Endothelial cell of umbilical vein (primary cell): ENCODE measurements around the gene CPNE6. TPM values are rescaled to one million over a fixed set of nuclear protein-coding genes. Genes with fewer than 3 reads are reported as not detected.
"Not testable (repeated sequence)": the region's sequence is repeated elsewhere in the genome, so short reads cannot be mapped to it uniquely, and the experiment has no call there.

ENCODE experiments used
- BruUV-seq: library from RNA; stranded (reverse); fragments of 400-500 nt; replicated peaks from 2 replicates; lab custom pipeline; 2021; lab: Mats Ljungman, UMichigan
- CTCF ChIA-PET: fragments of 300-600, 350-600 bp; sonication (Branson Sonifier 250); formaldehyde crosslinking; loops from one replicate; lab custom pipeline; 2021; ENCODE audit warnings: antibody characterized with exemption, inconsistent platforms; lab: Charles Lee
- POLR2A ChIA-PET: fragments of 300-600, 350-600 bp; sonication (Branson Sonifier 250); formaldehyde crosslinking; loops from one replicate; lab custom pipeline; 2021; ENCODE audit warnings: antibody characterized with exemption, inconsistent platforms; lab: Charles Lee
- DNase-seq: peaks from one replicate; pipeline ENCODE4 v3.0.0-alpha.2; 2011; ENCODE audit warnings: low read depth, low spot score
- FAIRE-seq: peaks from 2 replicates; lab custom pipeline; 2011; peaks lifted over from hg19 to GRCh38; lab: Jason Lieb, UNC
- H2AFZ ChIP-seq: 2 replicates; pipeline ENCODE4 v1.6.0; 2012; ENCODE audit warnings: low read depth, low read length, control low read depth, inconsistent platforms
- H3K27ac ChIP-seq: 2 replicates; pipeline ENCODE4 v1.5.1; 2011; ENCODE audit warnings: low read depth, mild to moderate bottlenecking, control low read depth, low read length, moderate library complexity; ENCODE audit not compliant: insufficient read depth
- H3K27me3 ChIP-seq, 2 experiments: 2 replicates each; pipeline versions ENCODE4 v1.6.0 to v1.6.1; 2011; ENCODE audit warnings: low read length in 2 of 2, mixed read lengths in 1 of 2; ENCODE audit not compliant: control insufficient read depth in 2 of 2, insufficient read depth in 2 of 2
- H3K36me3 ChIP-seq, 2 experiments: 2 replicates in 1 of 2; 3 replicates in 1 of 2; pipeline ENCODE4 v1.5.1; 2011; ENCODE audit warnings: low read length in 2 of 2, mild to moderate bottlenecking in 1 of 2, moderate library complexity in 1 of 2; ENCODE audit not compliant: control insufficient read depth in 2 of 2, insufficient read depth in 2 of 2; ENCODE audit errors: extremely low read depth in 1 of 2
- H3K4me1 ChIP-seq: 3 replicates; pipeline ENCODE4 v1.5.1; 2011; ENCODE audit warnings: mild to moderate bottlenecking, low read length; ENCODE audit not compliant: control insufficient read depth, insufficient read depth; ENCODE audit errors: extremely low read depth
- H3K4me2 ChIP-seq: 2 replicates; pipeline ENCODE4 v1.6.1; 2011; ENCODE audit warnings: low read length, control low read depth, mixed read lengths; ENCODE audit not compliant: insufficient read depth
- H3K4me3 ChIP-seq, 3 experiments: fragments of 200-600 bp in 1 of 3; sonication (generic), shearing (Covaris generic) in 1 of 3; replicated peaks in 1 of 3; 2 replicates each; pipeline ENCODE4 v1.5.1; 2011 to 2016; ENCODE audit warnings: control low read depth in 3 of 3, low read length in 3 of 3, mild to moderate bottlenecking in 2 of 3, inconsistent platforms in 1 of 3, low read depth in 1 of 3, moderate library complexity in 1 of 3; ENCODE audit not compliant: insufficient read depth in 1 of 3
- H3K79me2 ChIP-seq: 2 replicates; pipeline ENCODE4 v1.6.0; 2012; ENCODE audit warnings: low read length, inconsistent platforms; ENCODE audit not compliant: control insufficient read depth, insufficient read depth
- H3K9ac ChIP-seq: replicated peaks from 2 replicates; pipeline ENCODE3; 2011; ENCODE audit warnings: low read length, control low read depth; ENCODE audit not compliant: insufficient read depth; ENCODE audit errors: extremely low read depth
- H3K9me1 ChIP-seq: replicated peaks from 3 replicates; pipeline ENCODE4 v1.6.0; 2011; ENCODE audit warnings: mild to moderate bottlenecking, low read length; ENCODE audit not compliant: control insufficient read depth, insufficient read depth; ENCODE audit errors: extremely low read depth
- H3K9me3 ChIP-seq: replicated peaks from 2 replicates; pipeline ENCODE4 v1.5.1; 2012; ENCODE audit warnings: low read length, inconsistent platforms; ENCODE audit not compliant: control insufficient read depth, insufficient read depth
- H4K20me1 ChIP-seq: replicated peaks from 2 replicates; pipeline ENCODE3; 2011; ENCODE audit warnings: mild to moderate bottlenecking, low read length; ENCODE audit not compliant: control insufficient read depth, insufficient read depth; ENCODE audit errors: extremely low read depth
- FOS ChIP-seq: IDR thresholded peaks from 2 replicates; pipeline ENCODE4 v1.6.1; 2011; ENCODE audit warnings: mild to moderate bottlenecking, low read length, moderate library complexity, borderline replicate concordance; ENCODE audit not compliant: insufficient read depth
- POLR2A ChIP-seq: IDR thresholded peaks from 2 replicates; pipeline ENCODE4 v1.6.1; 2012; ENCODE audit warnings: low read depth, mild to moderate bottlenecking, control low read depth, low read length
- POLR2AphosphoS5 ChIP-seq: IDR thresholded peaks from 2 replicates; pipeline ENCODE4 v1.6.1; 2012; ENCODE audit warnings: low read depth, mild to moderate bottlenecking, control low read depth, low read length, moderate library complexity; ENCODE audit not compliant: insufficient read depth
- dilution Hi-C: fragments of 300-500 bp; cut with MboI; formaldehyde crosslinking; loops from one replicate; pipeline ENCODE4 v1.15.0; 2019; ENCODE audit warnings: low sequenced_read_pairs; ENCODE audit not compliant: extremely low pct_ligation_motif_present
- intact Hi-C: fragments of 100-400 bp; cut with micrococcal nuclease; formaldehyde crosslinking; loops from one replicate; pipeline ENCODE4 v1.10.0; 2022
- polyA plus RNA-seq, 4 experiments: library from polyadenylated mRNA; depleted of rRNA in 3 of 4; stranded (reverse) in 3 of 4; unstranded in 1 of 4; fragments of >200 nt; gene quantifications; 2 replicates each; pipeline versions ENCODE4 v1.2.1 to v1.2.3, GENCODE V29; 2011 to 2012; ENCODE audit warnings: missing spikeins in 1 of 4
- total RNA-seq: library from RNA; stranded (reverse); gene quantifications from 2 replicates; pipeline ENCODE4 v1.2.3, GENCODE V29; 2021
- TF ChIP-seq, protein P1 (sequence below), 2 donors: IDR thresholded peaks; 1 replicate in 1 of 2; 2 replicates in 1 of 2; pipeline ENCODE4 v1.5.1; 2011; ENCODE audit warnings: low read length in 2 of 2, mild to moderate bottlenecking in 2 of 2, moderate library complexity in 2 of 2, control low read depth in 1 of 2, inconsistent platforms in 1 of 2, low read depth in 1 of 2; ENCODE audit not compliant: insufficient read depth in 1 of 2; ENCODE audit errors: extremely low read depth in 1 of 2
- TF ChIP-seq, protein P2 (sequence below): IDR thresholded peaks from 2 replicates; pipeline ENCODE4 v1.6.1; 2011; ENCODE audit not compliant: insufficient read depth, insufficient read length

The CPNE6 gene
- total and polyA plus RNA-seq, 2 donors (not counting 3 experiments of a cell fraction or from before 2014, with no cell fraction given) = not detected

DNA sequence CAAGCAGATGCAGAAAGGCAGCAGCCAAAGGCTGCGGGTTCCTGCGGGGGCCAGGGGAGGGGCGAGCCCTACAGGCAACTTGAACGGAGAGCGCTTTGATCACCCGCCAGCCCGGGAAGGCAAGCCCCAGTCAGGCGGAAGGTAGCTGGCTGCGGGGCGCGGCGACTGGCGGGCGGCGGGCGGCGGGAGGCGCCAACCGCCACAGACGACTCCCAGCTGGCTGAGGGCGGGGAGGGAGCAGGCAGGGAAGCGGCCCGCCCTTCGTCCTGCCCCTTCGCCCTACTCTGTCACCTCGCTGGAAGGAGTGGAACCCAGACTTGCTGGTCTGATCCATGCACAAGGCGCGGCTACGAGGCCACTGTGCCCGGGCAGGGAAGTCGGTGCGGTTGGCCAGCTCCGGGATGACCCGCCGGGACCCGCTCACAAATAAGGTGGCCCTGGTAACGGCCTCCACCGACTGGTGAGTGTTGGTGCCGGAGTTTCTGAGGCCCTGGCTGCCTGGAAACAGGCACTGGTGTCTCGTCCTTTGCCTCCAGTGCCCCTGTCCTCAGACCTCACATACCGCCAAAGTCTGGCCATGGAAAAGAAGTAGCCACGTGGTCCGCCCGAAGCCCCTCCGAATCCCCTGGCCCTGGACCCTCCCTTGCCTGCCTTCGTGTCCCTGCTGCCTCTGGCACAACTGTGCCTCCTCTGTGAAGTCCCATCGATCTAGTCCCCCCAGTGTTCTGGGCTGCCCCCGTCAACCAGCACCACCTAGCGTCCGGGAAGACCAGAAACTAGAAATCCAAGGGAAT, 35.0 kb upstream of the CPNE6 start:
- Histone ChIP-seq H3K4me1 (no peaks in the 10 kb centered on the region), H3K36me3 (no peaks in the 10 kb centered on the region), H3K9me3 (peaks cover 2% of the 10 kb centered on the region), H3K79me2 (no peaks in the 10 kb centered on the region), H3K4me2 (peak overlapping the region; percentile 58), H3K27me3 (no peaks in the 10 kb centered on the region), H4K20me1 (no peaks in the 10 kb centered on the region), H3K27ac (peak overlapping the region; percentile 15), H3K9ac (peak overlapping the region; percentile 2), H2AFZ (peak overlapping the region; percentile 82), H3K9me1 (no peaks in the 10 kb centered on the region), H3K4me3 (peak overlapping the region; percentile 12 to 42 (median 33))
- dilution Hi-C loops (no loop called here), intact Hi-C loops (loop anchor here (1.0 to 5.0 kb wide), 3 partner anchors 22 to 64 kb away; partner anchors contain the start of gene DHRS4L2)
- FAIRE-seq = peak; percentile 96
- peak; percentile 77 for DNase-seq
- TF ChIP-seq POLR2A (peak; percentile 54), FOS (no peak), POLR2AphosphoS5 (no peak)
- TF ChIP-seq, protein P1, sequence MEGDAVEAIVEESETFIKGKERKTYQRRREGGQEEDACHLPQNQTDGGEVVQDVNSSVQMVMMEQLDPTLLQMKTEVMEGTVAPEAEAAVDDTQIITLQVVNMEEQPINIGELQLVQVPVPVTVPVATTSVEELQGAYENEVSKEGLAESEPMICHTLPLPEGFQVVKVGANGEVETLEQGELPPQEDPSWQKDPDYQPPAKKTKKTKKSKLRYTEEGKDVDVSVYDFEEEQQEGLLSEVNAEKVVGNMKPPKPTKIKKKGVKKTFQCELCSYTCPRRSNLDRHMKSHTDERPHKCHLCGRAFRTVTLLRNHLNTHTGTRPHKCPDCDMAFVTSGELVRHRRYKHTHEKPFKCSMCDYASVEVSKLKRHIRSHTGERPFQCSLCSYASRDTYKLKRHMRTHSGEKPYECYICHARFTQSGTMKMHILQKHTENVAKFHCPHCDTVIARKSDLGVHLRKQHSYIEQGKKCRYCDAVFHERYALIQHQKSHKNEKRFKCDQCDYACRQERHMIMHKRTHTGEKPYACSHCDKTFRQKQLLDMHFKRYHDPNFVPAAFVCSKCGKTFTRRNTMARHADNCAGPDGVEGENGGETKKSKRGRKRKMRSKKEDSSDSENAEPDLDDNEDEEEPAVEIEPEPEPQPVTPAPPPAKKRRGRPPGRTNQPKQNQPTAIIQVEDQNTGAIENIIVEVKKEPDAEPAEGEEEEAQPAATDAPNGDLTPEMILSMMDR (IDR thresholded peaks at IDR 0.05; ENCODE audit: extremely low read depth in 1 of 2, insufficient read depth in 1 of 2, low read depth in 1 of 2, low read length in 2 of 2) = peak; percentile 67 to 75
- TF ChIP-seq, protein P2, sequence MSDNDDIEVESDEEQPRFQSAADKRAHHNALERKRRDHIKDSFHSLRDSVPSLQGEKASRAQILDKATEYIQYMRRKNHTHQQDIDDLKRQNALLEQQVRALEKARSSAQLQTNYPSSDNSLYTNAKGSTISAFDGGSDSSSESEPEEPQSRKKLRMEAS = no peak
- ChIA-PET CTCF (interaction anchor here (0.8 to 1.1 kb wide), 7 partner anchors 15 to 59 kb away, joined by 3 to 5 read pairs (median 3); partner anchors contain the start of genes CARMIL3, DHRS4L2 and PCK2), POLR2A (no interaction called here)
- no TSS peak for BruUV-seq

DNA sequence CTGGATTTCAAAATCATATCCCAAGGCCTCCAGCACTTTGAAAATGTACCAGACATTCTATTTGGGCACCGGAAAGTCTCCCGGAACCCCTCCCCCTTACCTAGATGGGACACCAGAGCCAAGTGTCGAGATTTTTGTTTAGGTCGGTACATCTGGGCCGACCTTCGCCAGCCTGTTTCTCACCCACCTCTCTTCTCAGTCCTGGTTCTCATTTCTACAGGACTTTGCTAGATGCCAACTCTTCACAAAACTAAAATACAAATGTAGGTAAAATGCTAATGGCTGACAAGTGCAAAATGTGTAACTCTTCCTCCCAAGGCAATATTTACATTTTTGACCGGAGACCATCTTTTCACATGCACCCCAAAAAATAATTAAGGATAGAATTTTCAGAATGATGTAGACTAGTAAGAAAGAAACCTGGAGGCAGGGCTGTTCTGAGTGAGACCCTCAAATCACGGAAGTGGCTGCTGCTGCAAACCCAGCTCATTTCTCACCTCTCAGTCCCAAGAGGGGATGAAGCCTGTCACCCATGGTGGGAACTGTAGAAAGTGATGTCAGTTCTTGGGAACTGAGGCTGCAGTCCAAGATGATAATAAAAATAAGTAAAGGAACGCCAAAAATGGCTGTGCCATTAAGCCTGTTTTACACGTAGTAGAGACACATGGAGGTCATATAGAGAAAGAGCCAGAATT, 34.3 kb upstream of the CPNE6 start:
- H3K9ac ChIP-seq = peak overlapping the region; percentile 2
- peak overlapping the region; percentile 58 for H3K4me2 ChIP-seq
- BruUV-seq = not testable (repeated sequence)

More for the DNA sequence above, 34.3 kb upstream of the CPNE6 start:
- H3K4me1 ChIP-seq, H3K9me1 ChIP-seq, H3K27ac ChIP-seq, H3K36me3 ChIP-seq, H3K27me3 ChIP-seq, DNase-seq, CTCF ChIA-PET, dilution Hi-C loops, POLR2A ChIA-PET, H3K9me3 ChIP-seq, H3K79me2 ChIP-seq, H4K20me1 ChIP-seq: not testable (repeated sequence)
- intact Hi-C loops = loop anchor here (1.0 to 5.0 kb wide), 3 partner anchors 23 to 65 kb away; partner anchors contain the start of gene DHRS4L2
- H3K4me3 ChIP-seq = peak overlapping the region in 2 of 3 experiments; percentile 33 to 42
- H2AFZ ChIP-seq = peak overlapping the region; percentile 82
- peak; percentile 79 for FAIRE-seq
